Tibial artery (tissue), 4 donors: ENCODE results near the gene SPATA20.

ENCODE experiments used
- DNase-seq, 2 donors: peaks; one replicate each; pipeline ENCODE4 v3.0.0-alpha.2; 2019
- H3K27ac ChIP-seq, 2 donors: fragments of 200-600 bp; sonication (generic) in 1 of 2; 1 replicate in 1 of 2; 2 replicates in 1 of 2; pipeline ENCODE4 v1.5.1; 2018 to 2019; ENCODE audit warnings: mild to moderate bottlenecking in 1 of 2
- H3K27me3 ChIP-seq, 2 donors: fragments of 200-600 bp; sonication (generic) in 1 of 2; one replicate each; pipeline versions ENCODE4 v1.5.1 to v1.6.0; 2016 to 2019
- H3K36me3 ChIP-seq, 3 donors: fragments of 200-600 bp; sonication (generic) in 2 of 3; one replicate each; pipeline ENCODE4 v1.5.1; 2016 to 2019; ENCODE audit warnings: mild to moderate bottlenecking in 2 of 3
- H3K4me1 ChIP-seq, 4 donors: fragments of 200-600 bp; sonication (generic) in 2 of 4; 1 replicate in 3 of 4; 2 replicates in 1 of 4; pipeline ENCODE4 v1.5.1; 2016 to 2019
- H3K4me3 ChIP-seq, 2 donors: fragments of 200-600 bp; sonication (generic) in 1 of 2; 1 replicate in 1 of 2; 2 replicates in 1 of 2; pipeline ENCODE4 v1.5.1; 2018 to 2019; ENCODE audit warnings: mild to moderate bottlenecking in 2 of 2
- H3K9me3 ChIP-seq, 3 donors: fragments of 200-600 bp; sonication (generic) in 1 of 3; one replicate each; pipeline ENCODE4 v1.5.1; 2016 to 2019
- CTCF ChIP-seq, 2 experiments: fragments of 200-600 bp in 1 of 2; fragments of 450-650 bp in 1 of 2; IDR thresholded peaks; one replicate each; pipeline ENCODE4 v1.5.1; 2017 to 2019; ENCODE audit warnings: antibody characterized with exemption in 2 of 2, mild to moderate bottlenecking in 1 of 2, moderate library complexity in 1 of 2
- intact Hi-C: fragments of 100-400 bp; cut with DNase I; formaldehyde crosslinking; loops from one replicate; pipeline ENCODE4 v1.15.0; 2023; ENCODE audit warnings: low total_unique reads

The SPATA20 gene

DNA sequence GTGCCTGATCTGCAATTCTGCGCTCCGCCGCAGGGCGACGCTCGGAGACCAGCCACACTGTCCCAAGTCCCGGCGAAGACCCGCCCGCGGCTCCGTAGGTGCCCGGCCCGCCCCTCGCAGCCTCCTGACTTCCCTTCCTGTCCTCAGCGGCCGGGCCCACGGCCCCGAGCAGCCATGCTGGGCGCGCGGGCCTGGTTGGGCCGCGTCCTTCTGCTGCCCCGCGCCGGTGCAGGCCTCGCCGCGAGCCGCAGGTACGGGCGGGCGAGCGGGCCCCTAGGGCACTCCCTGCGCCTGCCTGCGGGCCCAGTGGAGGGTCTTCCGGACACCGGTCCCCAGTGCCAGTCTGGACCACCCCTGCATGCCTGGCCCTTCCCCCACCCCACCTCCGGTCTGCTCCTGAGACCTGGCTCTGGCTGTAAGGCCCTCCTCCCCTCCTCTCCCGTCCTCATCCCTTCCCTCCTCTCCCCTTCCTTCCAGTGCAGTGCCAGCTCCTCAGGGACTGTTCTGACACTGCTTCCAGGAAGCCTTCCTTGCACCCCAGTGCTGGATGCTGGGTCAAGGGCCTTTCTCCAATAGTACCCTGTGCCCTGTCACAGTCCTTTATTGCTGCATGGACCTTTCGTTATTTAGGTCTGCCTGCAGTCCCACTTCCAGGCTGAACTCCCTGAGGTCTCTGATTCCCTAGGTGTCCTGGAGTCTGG, at the start of gene SPATA20:
Gene SPATA20 (plus strand): TSS at position 140 of the 701 bp plus-strand sequence. CDS start 35 bp downstream, at position 175.
- peaks cover 0 to 40% (median 26%) of the 10 kb centered on the region in 3 donors for H3K36me3 ChIP-seq
- H3K4me1 ChIP-seq = peaks cover 6 to 26% (median 18%) of the 10 kb centered on the region in 4 donors
- peak within 1 kb of the TSS; percentile 55 to 66 for H3K4me3 ChIP-seq
- DNase-seq = peak; percentile 95 to 96
- H3K9me3 ChIP-seq = no peaks in the 10 kb centered on the region
- no peaks in the 10 kb centered on the region for H3K27me3 ChIP-seq
- intact Hi-C loops = loop anchor here (5.0 kb wide), 2 partner anchors 155 to 295 kb away; no protein-coding TSS in a partner anchor
- peak within 1 kb of the TSS; percentile 68 to 81 for H3K27ac ChIP-seq
- peak; percentile 99 for TF ChIP-seq CTCF (IDR thresholded peaks at IDR 0.05)

DNA sequence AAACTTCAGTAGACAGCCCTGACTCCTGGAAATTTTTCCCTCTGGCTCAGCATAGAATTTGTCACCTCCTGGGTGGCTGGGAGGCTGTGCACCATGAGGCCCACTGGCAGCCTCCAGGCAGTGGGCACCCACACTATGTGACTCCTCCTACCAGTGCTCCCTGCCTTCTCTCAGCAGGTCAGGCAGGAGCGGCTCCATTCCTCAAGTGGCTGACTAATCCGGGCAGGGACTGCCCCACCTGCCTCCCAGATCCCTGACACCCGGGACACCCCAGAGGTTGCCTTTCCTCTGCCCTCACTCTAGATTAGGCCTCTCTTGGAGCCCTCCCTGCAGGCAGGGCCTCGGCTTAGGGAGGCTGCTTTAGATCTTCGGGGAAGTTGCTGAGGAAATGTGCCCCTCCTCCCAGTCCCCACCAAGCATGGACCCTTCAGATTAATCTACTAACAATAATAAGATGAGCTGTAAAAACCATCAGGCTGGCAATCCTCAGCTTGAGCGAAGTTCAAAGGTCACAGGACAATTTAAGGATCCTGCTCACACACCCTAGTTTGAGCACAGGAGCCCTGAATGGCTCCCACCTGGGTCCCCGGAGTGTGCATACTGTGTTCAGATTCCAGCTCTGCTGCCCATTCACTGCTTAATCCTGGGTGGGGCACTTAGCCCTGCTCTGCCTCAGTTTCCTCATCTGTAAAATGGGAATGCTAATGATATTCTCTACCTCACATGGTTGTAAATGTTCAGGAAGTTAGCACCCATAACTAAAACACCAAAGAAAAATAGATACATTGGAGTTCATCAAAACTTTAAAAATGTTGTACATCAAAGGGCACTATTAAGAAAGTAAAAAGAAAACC, 48.7 kb upstream of the SPATA20 start:
- intact Hi-C loops = no loop called here
- Histone ChIP-seq H3K27ac (no peak overlapping the region), H3K4me1 (no peaks in the 10 kb centered on the region), H3K4me3 (no peak overlapping the region), H3K36me3 (no peaks in the 10 kb centered on the region), H3K27me3 (no peaks in the 10 kb centered on the region), H3K9me3 (no peaks in the 10 kb centered on the region)
- TF ChIP-seq CTCF (IDR thresholded peaks at IDR 0.05) = no peak
- no peak for DNase-seq

DNA sequence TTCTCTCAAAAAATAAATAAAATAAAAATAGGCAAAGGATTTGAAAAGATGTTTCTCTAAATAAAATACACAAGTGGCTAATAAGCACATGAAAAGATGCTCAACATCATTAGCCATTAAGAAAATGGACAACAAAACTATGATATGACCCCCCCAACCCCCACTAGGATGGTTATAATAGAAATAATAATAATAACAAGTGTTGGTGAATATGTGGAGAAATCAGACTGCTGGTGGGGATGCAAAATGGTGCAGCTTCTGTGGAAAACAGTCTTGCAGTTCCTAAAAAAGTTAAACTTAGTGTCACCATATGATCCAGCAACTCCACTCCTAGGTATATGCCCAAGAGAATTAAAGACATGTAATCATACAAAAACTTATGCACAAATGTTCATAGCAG, 47.7 kb upstream of the SPATA20 start:
- DNase-seq = no peak
- intact Hi-C loops = no loop called here
- Histone ChIP-seq H3K27ac (no peak overlapping the region), H3K36me3 (no peaks in the 10 kb centered on the region), H3K4me3 (no peak overlapping the region), H3K9me3 (no peaks in the 10 kb centered on the region), H3K27me3 (peaks cover 0 to 2% of the 10 kb centered on the region in 2 donors), H3K4me1 (no peaks in the 10 kb centered on the region)
- TF ChIP-seq CTCF (IDR thresholded peaks at IDR 0.05) = no peak

GRCh38 chr17:50499721-50500120, 47.3 kb upstream of the SPATA20 start:
- H3K27me3 ChIP-seq = peaks cover 0 to 2% of the 10 kb centered on the region in 2 donors
- no peak for DNase-seq
- H3K27ac ChIP-seq = no peak overlapping the region
- intact Hi-C loops = no loop called here
- H3K36me3 ChIP-seq = no peaks in the 10 kb centered on the region
- no peaks in the 10 kb centered on the region for H3K4me1 ChIP-seq
- H3K9me3 ChIP-seq = no peaks in the 10 kb centered on the region
- H3K4me3 ChIP-seq = no peak overlapping the region
- no peak for TF ChIP-seq CTCF (IDR thresholded peaks at IDR 0.05)

DNA sequence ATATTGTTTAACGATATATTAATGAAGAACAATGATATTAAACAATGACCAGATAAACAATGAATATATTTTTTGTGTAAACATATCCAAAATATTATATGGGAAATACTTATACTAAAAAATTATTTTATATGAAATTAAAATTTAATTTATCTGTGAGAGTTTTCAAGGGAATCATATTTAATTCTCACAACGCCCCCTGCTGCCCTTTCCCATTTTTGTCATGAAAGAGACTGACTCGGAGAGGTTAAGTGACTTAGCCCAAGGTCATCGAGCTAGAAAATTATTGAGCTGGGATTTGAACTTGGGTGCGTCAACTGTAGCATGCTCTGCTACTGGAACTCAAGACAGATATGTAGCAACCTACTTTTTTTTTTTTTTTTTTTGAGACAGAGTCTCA, 45.9 kb upstream of the SPATA20 start:
- Histone ChIP-seq H3K27ac (no peak overlapping the region), H3K36me3 (no peaks in the 10 kb centered on the region), H3K27me3 (peaks cover 0 to 2% of the 10 kb centered on the region in 2 donors), H3K4me3 (no peak overlapping the region), H3K9me3 (no peaks in the 10 kb centered on the region), H3K4me1 (no peaks in the 10 kb centered on the region)
- intact Hi-C loops = no loop called here
- DNase-seq = peak in 1 of 2 donors; percentile 32
- TF ChIP-seq CTCF (IDR thresholded peaks at IDR 0.05) = no peak
